HL-60/S4 (cell line): ENCODE measurements around the gene LEMD2.

Source experiments
- in situ Hi-C: fragments of 300-500 bp; cut with MboI; formaldehyde crosslinking; loops from 2 replicates; pipeline ENCODE4 v1.14.3; 2022; ENCODE audit warnings: low sequenced_read_pairs

Gene LEMD2

DNA sequence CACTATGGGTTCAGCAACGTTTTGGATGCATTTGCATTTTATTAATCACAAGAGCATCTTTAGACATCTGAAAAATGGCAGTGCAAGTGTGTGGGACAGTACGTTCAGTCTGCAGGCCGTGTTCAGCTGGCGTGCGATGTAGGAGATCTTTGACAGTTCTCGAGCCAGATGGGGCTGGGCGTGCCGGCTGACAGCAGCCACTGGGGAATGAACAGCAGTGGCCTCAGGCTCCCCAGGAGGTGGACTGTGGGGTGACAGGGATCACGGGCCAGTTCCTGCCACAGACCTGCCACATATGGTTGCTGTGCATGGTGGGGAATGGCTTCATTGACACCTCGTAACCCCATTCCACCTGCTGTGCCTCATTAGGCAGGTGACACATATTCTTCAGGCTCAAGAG, 31.3 kb upstream of the LEMD2 start:
- in situ Hi-C loops: no loop called here

DNA sequence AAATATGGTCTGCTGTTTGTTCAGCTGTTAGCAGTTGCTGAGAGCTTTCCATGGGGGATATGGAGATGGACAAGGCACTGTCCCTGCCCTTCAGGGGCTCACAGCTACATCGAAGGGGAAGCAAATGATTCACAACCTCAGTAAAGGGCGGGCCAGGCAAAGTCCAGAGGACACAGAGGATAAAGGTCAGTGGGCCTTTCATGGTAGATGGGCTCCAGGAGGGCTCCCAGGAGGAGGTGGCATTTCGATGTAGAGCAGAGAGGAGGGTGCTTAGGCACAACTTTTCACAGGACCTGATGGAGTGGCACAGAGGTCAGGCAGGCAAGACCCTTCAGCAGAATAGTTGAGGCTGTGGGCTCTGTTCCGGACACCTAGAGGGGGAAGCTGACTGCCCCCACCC, 30.1 kb upstream of the LEMD2 start:
- in situ Hi-C loops: no loop called here

DNA sequence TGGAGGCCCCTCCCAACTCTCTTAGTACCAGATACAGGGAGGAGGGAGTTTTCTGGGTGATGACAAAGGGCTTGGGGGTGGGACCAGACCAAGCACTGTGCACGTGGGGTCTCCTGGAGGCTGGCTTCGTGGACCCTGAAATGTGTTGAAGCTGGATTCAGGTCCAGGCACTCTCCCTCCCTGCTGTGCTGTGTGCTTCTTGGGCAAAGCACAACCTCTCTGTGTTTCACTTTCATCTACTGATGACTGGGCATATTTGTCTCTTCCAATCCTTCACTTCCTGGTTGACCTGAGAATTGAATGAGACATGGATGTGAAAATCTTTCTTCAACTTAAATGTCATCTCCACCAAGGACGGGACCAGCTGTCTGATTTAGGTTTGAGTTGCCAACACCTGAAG, 29.4 kb upstream of the LEMD2 start:
- in situ Hi-C loops: no loop called here

DNA sequence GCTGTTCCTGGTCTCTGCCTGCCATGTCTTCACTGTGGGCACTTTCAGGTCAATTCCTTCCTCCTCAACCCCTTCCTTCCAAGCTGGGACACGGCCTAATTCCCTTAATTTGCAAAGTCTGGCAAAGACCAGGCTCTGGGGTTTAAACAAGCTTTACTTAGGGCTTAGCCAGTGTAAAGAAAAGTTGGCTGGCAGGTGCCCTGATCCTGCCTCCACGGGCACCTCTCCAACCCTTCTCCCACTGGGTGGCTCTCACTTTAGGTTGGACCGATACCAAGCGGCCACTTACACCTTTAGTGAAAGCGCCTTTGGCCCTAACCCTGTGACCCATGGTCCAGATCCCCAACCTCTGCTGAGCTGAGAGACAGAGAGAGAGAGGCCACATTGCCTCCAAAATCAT, 28.6 kb upstream of the LEMD2 start:
- in situ Hi-C loops: no loop called here

DNA sequence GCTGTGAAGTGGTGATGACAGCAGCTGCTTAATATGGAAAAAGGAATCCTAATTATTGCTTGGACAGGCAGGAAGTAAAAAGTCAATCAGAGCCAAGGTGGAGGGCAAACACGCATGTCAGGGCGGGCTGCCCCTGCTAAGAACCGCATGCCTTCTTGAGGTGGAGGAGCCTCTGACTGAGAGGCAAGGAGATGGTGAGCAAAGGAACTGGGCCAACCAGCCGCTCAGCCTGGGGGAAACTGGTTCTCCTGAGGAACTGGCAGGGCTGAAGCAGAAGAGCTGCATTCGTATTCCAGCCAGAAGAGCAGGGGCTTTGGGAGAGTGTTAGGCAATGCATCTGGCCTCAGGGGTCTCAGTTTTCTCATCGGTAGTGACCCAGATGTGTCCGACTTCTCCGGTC, 28.0 kb upstream of the LEMD2 start:
- in situ Hi-C loops: no loop called here

DNA sequence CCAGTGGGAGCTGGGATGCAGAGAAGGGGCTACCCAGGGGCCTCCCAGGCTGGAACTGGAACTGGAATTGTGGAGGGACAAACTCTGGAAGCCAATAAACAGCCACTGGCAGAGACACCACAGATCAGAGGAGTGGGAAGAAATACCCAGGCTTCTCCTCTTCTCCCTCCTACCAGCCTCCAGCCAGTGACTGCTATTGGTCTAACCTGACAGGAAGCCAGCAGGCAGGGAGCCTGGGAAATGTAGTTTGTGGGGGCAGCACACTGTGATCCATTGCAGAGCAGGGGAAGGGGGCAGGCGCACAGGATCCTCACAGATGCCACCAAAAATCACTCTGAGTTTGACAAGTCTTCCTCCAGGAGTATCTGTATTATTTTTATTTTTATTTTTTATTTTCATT, 26.9 kb upstream of the LEMD2 start:
- in situ Hi-C loops: no loop called here

DNA sequence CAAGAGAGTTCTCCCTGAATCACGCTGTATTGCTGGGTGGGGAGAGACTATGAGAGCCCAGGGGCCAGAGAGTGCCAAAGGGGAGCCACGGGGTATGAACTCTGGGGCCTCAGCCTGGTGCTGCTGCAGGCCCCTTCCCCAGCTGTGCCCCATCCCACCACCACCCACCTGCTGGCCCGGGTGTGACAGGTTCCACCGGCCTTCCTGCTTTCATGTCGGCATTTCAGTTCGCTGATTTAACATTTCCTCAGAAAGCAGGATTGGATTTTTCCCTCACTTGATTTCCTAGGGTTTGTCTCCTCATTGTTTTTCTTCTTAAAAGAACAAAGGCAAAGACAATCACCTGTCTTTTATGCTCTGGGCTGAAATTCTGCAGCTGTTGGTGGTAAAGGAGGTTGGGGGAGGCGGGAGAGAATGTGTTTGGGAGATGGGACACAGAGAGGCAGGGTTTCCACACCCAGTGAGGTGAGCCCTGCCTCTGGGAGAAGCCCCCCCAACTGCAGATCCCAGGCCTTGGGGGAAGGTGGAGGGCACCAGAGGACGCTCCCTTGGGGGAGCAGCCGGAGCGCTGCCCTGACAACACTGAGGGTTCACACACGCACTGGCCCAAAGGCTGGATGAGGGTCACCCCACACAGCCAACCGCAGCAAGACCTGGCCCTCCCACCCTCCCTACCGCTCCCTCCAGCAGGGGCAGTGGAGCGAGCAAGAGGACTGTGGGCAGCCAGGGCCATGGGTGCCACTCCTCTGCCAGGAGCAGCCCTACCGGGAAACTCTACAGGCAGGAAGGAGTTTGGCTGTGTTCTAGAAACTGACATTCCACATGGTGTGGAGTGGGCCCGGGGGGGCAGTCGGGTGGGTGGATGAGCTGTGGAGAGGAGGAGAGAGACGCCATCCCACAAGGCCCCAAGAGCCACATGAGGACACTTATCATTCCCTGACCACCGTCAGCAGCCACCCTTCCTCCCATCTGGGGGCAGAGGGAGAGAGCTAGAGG, 25.4 kb upstream of the LEMD2 start:
- in situ Hi-C loops: no loop called here

DNA sequence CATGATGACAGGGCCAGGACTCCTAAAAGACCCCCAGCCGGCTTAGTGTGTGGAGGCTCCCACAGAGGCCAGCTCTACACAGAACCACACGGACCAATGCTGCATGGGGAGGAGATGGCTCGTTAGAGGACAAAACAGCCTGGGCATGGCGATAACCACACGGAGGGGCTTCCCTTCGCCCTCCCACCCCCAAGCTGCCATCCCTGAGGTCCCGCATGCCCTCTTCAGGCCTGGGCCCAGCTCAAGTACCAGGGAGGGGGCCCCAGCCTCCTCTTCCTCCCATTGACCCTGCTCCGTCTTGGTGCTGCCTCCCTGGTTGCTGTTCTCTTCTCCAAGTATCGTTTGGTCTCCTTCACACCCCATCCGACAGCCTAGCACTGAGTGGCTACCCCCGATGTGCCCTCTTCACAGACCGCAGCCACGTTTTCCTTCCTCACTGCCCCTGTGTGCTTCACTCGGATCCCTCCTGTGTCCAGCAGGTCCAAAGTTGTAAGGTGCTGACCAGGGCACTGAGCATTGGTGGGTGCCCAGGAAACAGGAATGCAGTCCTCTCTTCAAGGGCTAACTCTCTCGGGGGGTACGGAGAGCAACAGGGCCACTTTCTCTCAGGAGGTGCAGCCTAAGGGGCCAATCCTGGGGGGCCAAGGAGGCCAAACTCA, 24.4 kb upstream of the LEMD2 start:
- in situ Hi-C loops: no loop called here

DNA sequence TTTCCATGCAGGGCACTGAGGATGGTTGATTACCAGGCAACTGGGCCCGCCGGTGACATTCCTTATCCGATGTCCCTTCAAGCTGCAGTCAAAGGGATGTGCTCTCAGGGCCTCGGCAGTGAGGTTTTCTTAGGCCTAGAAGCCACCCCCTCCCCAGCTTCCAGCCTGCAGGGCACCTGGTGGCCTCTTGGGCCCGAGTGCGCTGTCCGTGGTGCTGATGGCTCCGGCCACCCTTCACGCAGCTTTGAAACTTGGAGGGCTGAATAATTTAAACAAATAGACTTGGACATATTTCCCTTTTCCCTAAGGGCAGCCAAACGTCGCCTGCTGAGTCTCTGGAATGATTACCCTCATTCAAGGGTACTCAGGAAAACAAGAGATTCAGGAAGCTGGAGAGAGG, 23.7 kb upstream of the LEMD2 start:
- in situ Hi-C loops: no loop called here

DNA sequence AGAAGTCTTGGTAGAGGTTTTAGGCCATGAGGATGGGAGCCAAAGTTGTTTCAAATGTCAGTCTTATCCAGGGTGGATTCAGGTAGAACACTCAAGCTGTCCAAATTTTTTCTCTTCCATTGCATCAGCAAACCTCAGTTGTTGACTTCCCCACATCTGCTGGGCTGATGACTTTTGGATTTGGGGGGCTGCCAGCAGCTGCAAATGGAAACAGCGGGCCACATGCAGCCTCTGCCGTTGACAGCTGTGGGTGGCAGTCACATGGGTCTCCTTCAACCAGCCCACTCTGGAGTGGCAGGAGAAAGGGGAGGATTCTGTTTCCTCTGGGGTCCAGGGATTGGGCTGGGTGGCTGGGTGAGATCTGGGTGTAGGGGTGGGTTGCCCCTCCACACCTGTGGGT, 20.7 kb upstream of the LEMD2 start:
- in situ Hi-C loops: no loop called here

DNA sequence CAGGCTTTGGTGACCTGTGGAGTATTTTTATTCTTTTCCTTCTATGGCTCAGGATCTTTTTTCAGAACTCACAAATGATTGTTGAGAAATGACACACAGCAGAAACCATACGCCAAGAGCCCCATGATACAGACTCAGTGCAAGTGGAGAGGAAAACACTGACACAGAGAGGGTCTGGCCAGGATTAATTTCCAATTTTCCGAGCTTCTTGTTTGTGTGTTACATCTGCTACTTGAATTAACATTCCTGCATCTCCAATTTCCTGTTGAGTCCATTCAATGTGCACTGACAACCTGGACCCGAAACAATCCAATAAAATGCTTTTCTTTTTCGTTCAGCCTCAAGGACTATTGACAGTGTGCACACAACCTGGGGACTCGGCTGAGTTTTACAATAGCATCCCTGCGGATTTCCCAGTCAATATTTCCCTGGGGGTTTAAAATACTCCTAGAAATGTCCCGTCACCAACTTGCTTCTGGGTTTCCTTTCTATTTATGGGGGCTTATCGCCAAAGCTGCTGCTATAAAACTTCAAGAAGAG, 19.8 kb upstream of the LEMD2 start:
- in situ Hi-C loops: no loop called here

DNA sequence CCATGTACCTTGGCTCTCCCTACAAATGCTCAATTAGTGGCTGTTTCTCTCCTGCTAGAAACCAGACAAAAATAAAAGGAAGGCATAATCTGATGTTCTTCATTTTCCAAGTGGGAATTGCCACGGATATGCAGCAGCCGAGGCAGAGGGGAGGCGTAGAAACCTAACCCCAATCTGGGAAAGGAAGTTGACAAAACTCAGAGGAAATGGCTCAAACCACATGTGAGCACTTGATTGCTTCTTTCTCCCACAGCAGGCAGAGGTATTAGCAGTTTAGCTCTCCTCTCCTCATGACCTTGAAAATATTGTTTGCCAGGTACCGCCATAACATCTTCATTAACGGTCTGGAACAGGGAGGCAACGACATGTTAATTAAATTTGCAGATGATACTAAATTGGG, 18.7 kb upstream of the LEMD2 start:
- in situ Hi-C loops: no loop called here

DNA sequence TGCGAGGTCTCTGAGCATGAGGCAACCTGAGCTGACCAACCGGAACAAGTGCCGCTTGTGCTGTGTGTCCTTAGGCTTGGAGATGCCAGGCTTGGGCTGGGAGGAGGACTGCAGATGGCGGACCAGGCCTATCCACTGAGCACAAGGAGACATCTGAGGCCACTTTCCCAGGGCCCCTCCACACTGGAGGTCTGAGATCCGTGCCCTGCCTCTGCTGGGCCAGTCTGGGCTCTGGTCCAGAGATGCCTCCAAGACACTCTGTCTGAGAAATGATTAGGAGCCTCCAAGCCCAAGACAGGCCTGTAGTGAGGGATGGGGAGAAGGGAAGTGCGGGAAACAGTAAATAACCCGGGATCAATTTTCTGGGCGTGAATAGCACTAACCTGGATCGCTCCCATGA, 17.9 kb upstream of the LEMD2 start:
- in situ Hi-C loops: no loop called here

DNA sequence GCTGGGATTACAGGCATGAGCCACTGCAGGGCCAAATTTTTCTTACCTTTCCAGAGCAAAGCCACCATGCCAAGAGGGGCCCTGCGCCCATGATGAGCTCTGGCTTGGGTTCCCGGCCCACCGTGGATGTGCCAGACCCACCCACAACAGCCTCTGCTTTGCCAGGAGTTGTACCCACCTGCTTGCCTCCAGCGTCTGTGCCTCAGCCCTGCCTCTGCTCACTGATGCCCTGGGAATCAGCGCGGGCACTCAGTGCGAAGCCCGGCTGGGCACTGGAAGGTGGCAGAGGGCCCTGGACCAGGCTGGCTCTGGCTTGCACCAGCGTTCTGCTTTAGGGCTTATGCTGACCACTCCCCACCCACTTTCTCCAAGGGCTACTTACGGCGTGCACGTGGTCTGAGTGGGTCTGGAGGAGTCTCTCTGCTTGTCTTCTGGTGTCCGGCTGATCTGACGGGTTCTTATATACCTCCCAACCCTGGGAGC, 14.7 kb upstream of the LEMD2 start, which contains the start of gene MLN:
Gene MLN (minus strand): TSS at position 433 of the 483 bp plus-strand sequence. CDS start 2,840 bp downstream, outside the sequence.
- in situ Hi-C loops: no loop called here

DNA sequence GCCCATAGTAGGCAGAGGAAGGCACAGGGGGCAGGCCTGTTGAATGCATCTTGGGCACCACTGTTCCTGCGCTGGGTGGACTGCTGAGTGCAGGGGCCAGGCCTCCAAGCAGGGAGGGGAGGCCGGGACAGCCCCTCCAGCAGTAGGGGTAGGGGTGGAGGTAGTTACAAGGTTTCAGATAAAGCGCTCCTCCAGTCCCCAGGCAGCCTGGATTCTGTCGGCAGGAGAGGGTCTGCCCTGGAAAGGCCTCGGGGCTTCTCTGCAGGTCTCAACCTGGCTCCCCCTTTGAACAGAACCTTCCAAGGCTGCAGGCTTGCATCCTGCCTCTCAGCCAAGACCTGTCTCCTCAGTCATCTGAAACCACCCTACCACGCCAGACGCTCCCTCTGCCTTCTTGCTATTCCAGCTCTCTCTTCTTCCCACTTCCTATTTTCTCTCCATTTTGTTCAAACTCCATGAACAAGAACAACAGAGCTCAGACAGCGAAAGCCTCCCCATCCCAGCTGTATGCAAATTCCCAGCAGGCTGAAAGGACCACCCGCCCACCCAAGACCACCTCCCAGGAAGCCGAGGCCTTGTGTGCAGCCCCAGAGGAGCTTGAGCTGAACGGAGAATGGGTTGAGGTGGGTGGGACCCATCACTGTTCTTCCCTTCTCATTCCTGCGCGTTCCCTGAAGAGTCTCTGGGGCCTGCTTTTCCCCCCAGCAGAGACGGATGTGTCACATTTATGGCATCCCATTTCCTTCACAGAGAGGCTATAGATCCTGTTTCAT, 13.4 kb upstream of the LEMD2 start:
- in situ Hi-C loops: no loop called here

DNA sequence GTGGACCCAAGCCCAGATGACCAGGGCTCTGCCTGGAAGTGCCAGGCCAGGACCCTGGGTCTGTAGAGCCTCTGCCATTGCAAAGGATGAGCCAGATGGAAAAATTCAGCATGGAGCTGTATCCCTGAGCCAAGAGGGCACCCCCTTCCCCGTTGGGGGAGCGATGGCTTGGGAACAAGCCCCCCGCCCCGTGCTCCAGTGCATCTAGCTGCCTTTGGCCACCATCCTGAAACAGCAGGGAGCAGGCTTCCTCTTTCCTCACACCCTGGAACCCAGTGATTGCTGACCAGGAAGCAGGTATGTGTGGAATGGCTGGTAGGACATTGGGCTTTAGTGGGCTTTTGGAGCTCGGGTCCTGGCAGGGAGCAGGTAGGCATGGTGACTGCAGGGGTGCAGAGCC, 12.7 kb upstream of the LEMD2 start:
- in situ Hi-C loops: no loop called here

DNA sequence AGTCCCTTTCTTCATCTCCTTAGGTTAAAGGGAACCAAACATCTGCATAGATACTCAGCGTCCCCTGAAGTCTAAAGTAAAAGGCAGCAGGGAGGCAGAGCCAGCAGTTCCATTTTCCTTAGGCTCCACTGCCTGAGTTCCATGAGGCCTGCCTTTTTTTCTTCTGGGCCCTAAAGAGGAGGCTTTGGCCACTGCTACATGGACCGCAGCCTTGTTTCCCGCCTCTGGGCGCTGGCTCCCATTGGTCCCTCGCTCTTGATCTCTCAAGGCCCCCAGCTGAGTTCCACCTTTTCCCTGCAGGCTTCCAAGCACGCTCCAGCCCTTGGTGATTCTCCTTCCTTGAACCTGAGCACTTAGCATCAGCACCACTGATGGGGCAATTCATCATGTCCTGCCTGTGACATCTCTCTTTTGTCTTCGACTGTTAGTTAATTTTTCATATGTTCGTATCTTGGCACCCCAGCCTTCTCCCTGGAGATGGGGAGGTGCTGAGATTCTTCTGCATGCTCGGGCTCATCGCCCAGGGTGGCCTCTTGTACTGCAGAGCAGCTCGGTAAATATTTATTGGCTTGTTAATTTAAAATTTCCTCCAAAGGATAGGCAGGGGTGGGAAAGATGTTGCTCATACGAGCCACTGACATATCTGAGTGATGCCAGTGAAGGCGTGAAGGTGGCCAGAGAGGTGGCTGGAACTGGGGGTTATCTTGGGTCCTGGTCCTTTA, 11.5 kb upstream of the LEMD2 start:
- in situ Hi-C loops: no loop called here

DNA sequence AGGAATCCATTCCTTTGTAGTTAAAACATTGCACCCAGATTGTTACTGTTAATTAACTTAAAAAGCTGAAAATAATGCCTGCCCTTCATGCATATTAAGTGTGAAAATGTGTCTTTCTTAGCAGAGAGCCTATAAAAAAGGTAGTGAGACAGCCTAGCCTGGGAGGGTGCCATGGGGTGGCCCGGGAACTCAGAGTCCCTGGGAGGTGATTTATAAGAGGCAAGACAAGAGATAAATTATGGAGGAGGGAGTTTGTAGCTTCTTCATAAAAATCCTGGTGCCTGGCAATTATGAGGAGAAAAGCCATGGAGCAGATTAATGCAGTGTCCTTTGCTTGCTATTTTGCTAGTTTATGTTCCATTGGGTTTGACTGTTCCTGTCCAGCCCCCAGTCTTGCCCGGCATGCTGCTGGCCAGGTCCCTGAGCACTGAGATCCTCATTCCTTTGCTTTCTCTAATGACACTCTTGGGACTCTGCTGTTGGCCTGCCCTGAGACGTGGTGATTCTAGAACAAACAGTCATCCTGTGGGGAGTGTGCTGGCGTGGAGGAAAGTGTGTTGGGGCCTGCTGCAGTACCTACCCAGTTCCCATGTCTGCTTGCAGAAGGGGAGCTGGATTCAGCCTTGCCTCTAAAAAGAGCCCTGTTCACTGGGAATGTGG, 10.7 kb upstream of the LEMD2 start:
- in situ Hi-C loops: no loop called here

DNA sequence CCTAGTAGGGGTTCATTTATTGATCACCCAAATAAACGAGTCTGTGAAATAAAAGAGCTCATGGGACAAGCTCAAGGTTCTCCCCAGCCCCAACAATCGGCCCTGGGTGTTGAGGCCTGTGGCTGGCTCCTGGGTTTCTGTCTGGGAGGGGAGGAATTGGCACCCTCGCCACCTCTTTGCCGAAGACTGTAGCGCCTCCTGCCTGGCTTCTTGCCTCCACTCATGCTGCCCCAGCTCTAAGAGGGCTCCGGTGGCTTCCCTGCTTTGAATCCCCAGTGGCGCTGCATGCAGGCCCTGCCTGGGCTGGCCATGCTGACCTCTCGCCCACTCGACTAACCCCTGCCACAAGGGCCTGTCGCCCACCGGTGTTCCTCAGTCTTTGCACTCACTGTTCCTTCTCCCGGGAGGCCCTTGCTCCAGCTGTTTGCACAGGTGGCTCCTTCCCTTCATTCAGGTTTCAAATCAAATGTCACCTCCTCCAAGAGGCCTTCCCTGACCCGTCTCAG, 9.5 kb upstream of the LEMD2 start:
- in situ Hi-C loops: no loop called here
